OCI-LY1 (cell line): ENCODE measurements around the gene HESX1.

ENCODE experiments used
- EZH2 ChIP-seq: fragments of 200-600 bp; sonication (generic), shearing (Covaris generic); IDR thresholded peaks from 2 replicates; pipeline ENCODE4 v1.8.0; 2017; ENCODE audit warnings: borderline replicate concordance, mixed run types, mild to moderate bottlenecking, antibody characterized with exemption, low read length, moderate library complexity, mixed read lengths
- TF ChIP-seq, protein P1 (sequence below): fragments of 200-600 bp; sonication (generic), shearing (Covaris generic); IDR thresholded peaks from 2 replicates; pipeline ENCODE4 v1.5.1; 2017; ENCODE audit warnings: mild to moderate bottlenecking, antibody characterized with exemption, low read length, moderate library complexity, mixed read lengths

DNA sequence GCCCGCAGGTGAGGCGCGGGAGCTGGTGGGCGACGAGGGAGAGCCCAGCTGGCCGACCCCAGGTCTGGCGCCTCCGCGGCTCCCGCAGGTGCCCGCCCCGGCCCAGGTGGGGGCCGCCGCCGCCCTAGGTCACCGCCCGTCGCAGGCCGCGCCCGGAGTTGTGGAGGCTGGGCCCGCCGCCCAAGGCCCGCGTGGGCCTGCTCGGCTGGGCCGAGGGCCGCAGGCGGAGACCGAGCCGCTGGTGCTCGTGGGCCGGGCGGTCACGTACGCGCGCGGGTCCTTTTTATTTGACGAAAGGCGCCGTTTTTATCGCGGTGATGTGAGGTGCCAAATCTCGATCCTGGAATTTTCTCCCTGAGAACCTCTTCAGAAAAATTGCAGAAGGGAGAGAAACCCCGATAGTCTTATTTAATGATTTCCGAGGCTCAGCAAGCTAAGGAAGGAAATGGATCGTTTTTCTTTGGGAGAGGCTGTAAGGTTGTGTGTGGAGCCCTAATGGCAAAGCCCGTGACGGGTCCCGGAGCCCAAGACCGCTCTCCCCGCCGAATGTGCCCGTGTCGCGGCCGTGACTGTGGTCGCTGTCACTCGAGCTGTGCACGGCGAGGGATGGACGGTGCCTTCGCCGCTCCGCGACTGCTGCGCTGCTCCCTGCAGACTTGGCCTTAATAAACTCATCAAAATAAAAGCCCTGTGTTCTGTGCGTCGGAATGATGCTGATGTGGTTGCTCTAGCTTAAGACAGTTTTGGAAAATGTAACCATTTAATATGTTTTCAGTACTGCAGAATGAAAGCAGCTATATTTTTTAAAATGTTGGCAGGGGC lies 28.4 kb upstream of the HESX1 start:
- TF ChIP-seq, protein P1, sequence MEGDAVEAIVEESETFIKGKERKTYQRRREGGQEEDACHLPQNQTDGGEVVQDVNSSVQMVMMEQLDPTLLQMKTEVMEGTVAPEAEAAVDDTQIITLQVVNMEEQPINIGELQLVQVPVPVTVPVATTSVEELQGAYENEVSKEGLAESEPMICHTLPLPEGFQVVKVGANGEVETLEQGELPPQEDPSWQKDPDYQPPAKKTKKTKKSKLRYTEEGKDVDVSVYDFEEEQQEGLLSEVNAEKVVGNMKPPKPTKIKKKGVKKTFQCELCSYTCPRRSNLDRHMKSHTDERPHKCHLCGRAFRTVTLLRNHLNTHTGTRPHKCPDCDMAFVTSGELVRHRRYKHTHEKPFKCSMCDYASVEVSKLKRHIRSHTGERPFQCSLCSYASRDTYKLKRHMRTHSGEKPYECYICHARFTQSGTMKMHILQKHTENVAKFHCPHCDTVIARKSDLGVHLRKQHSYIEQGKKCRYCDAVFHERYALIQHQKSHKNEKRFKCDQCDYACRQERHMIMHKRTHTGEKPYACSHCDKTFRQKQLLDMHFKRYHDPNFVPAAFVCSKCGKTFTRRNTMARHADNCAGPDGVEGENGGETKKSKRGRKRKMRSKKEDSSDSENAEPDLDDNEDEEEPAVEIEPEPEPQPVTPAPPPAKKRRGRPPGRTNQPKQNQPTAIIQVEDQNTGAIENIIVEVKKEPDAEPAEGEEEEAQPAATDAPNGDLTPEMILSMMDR = no peak
- no peak for TF ChIP-seq EZH2
